Measurements from ENCODE around the gene HELB. TPM values are rescaled to one million over a fixed set of nuclear protein-coding genes. Genes with fewer than 3 reads are reported as not detected.

The HELB gene
- total RNA-seq, 1 donor from 2014 or later = 4.1 TPM

DNA sequence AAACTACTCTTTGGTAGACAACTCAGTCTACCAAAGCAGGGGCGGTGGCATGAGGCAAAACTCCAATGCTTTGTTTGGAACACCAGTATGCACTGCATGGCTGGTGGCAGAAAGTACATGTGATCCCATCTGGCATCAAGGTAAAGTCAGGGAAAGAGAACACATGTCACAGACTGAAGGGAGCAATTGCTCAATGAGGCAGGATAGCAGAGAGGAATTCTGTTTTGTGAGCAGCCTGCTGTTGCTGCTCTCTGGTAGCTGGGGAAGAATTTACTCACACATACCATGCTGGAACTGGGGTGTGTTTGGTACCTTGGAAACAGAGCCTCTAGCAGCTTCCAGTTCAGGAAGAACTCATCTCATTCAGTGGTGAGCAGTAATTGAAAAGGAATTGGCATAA is 84.8 kb downstream of the HELB start:
- Mint-ChIP-seq H3K36me3 (ENCODE audit: low read depth, unreplicated experiment) (peaks cover 2% of the 10 kb centered on the region), H3K4me1 (ENCODE audit: low read depth, unreplicated experiment) (no peaks in the 10 kb centered on the region), H3K9me3 (ENCODE audit: unreplicated experiment) (no peaks in the 10 kb centered on the region), H3K27me3 (ENCODE audit: low read depth, unreplicated experiment) (no peaks in the 10 kb centered on the region), H3K27ac (ENCODE audit: unreplicated experiment) (no peak overlapping the region), H3K4me3 (ENCODE audit: unreplicated experiment) (no peak overlapping the region)
- Histone ChIP-seq H4K20me1 (ENCODE audit: insufficient read depth, low read length) (no peaks in the 10 kb centered on the region), H3K9me3 (ENCODE audit: insufficient read depth, low read depth, low read length) (no peaks in the 10 kb centered on the region), H3K4me2 (ENCODE audit: low read length) (no peak overlapping the region), H3K9ac (ENCODE audit: low read length) (no peak overlapping the region), H3K27me3 (ENCODE audit: insufficient read depth, low read length) (no peaks in the 10 kb centered on the region), H3K79me2 (ENCODE audit: insufficient read depth, low read length) (no peaks in the 10 kb centered on the region), H3K36me3 (ENCODE audit: insufficient read depth, low read length) (no peaks in the 10 kb centered on the region), H3K4me3 (ENCODE audit: insufficient read depth, low read depth, low read length) (no peak overlapping the region), H3K27ac (ENCODE audit: low read depth, low read length) (no peak overlapping the region), H2AFZ (ENCODE audit: low read depth, low read length) (no peak overlapping the region), H3K4me1 (ENCODE audit: insufficient read depth, low read length) (no peaks in the 10 kb centered on the region)
- DNase-seq (ENCODE audit: low read depth) (no peak), FAIRE-seq (no peak)
- TF ChIP-seq EZH2 (IDR thresholded peaks at IDR 0.05; ENCODE audit: insufficient read depth, low read length) = no peak
- TF ChIP-seq, protein P1, sequence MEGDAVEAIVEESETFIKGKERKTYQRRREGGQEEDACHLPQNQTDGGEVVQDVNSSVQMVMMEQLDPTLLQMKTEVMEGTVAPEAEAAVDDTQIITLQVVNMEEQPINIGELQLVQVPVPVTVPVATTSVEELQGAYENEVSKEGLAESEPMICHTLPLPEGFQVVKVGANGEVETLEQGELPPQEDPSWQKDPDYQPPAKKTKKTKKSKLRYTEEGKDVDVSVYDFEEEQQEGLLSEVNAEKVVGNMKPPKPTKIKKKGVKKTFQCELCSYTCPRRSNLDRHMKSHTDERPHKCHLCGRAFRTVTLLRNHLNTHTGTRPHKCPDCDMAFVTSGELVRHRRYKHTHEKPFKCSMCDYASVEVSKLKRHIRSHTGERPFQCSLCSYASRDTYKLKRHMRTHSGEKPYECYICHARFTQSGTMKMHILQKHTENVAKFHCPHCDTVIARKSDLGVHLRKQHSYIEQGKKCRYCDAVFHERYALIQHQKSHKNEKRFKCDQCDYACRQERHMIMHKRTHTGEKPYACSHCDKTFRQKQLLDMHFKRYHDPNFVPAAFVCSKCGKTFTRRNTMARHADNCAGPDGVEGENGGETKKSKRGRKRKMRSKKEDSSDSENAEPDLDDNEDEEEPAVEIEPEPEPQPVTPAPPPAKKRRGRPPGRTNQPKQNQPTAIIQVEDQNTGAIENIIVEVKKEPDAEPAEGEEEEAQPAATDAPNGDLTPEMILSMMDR (IDR thresholded peaks at IDR 0.05; ENCODE audit: insufficient read depth, low read depth, low read length) = no peak

Other genes starting within 250 kb of the HELB start
- gene LLPH, start 171.7 kb upstream of the HELB start, total RNA-seq = 34.6 and 37.3 TPM in 2 replicates
- 41.2 and 41.5 TPM in 2 replicates for gene TMBIM4, start 132.5 kb upstream of the HELB start, total RNA-seq
- gene IRAK3, start 113.3 kb upstream of the HELB start, total RNA-seq = 0.05 and 0.10 TPM in 2 replicates